ENCODE measurements around the gene CDC42BPB. TPM values are rescaled to one million over a fixed set of nuclear protein-coding genes. Genes with fewer than 3 reads are reported as not detected.

The CDC42BPB gene
- total and polyA plus RNA-seq, 2 of the 13 experiments (the other 11 are each of a cell fraction or from before 2014, with no cell fraction given) = 19.7 to 32.3 TPM

DNA sequence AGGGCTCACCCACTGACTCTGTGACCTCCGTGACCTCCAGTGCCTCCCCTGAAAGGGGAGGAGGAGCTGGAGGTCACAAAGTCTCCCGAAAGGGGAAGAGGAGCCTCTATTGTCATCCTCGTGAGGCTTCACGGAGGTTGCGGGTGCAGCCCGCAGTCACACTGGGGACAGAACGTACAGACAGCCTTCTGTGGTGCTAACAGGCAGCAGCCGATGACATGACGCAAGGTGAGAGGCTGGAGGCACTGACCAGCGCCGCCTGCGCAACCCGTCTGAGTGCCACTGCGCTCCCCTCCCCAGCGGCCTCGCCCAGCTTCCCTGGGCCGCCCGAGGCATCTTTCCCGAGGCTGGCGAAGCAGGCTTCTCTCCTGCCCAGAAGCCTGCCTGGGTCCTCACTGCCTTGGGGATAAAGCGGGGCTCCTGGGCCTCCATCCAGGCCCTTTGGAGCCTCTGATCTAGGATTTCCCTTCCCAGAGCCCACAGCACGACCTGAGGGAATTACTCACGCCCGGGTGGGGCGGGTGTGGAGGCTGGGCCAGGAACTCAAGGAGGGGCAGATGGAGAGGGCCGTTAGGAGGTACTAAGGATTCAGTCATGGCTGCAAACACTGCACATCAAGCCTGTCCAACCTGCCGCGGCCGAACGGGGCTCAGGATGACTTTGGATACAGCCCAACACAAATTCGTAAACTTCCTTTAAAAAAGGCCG is 14.3 kb upstream of the CDC42BPB start:
- intact Hi-C loops (cut with micrococcal nuclease; ENCODE audit: unreplicated experiment) = no loop called here
- H3K9ac ChIP-seq (ENCODE audit: insufficient read depth, low read depth, low read length) = peak overlapping the region; percentile 24; the same call in 1 of the 2 replicates
- no peaks in the 10 kb centered on the region for H3K36me3 ChIP-seq (replicated peaks in 1 of 2; ENCODE audit: control insufficient read depth in 1 of 2, insufficient read depth in 2 of 2, low read length in 2 of 2)
- peaks cover 5 to 42% of the 10 kb centered on the region in 2 experiments; a peak in 4 of 5 replicates for H3K27me3 ChIP-seq (ENCODE audit: control insufficient read depth in 1 of 2, insufficient read depth in 2 of 2, low read length in 2 of 2)
- peaks cover 84% of the 10 kb centered on the region for H3K4me1 ChIP-seq (ENCODE audit: insufficient read depth, low read length)
- H3K4me3 ChIP-seq (replicated peaks in 1 of 3; ENCODE audit: insufficient read depth in 1 of 3, low read depth in 2 of 3, low read length in 3 of 3) = peak overlapping the region in 2 of 3 experiments; percentile 14 to 50; a peak in 1 of 6 replicates
- H3K79me2 ChIP-seq (ENCODE audit: insufficient read depth, low read length) = no peaks in the 10 kb centered on the region
- BruUV-seq (replicated peaks) = no TSS peak
- WGBS (ENCODE audit: low lambda C conversion rate) = 40% methylated on average over 9 of the region's 32 CpGs
- CTCF ChIA-PET (ENCODE audit: low intra/inter-chr PET ratio, low total read pairs) = no interaction called here
- FAIRE-seq = no peak
- TF ChIP-seq ZNF343 (CRISPR knock-in tag; IDR thresholded peaks at IDR 0.05) (no peak), CEBPB (IDR thresholded peaks at IDR 0.05; ENCODE audit: borderline replicate concordance, low read depth, low read length) (peak; percentile 10; the same call in 1 of the 2 replicates), HNRNPLL (IDR thresholded peaks at IDR 0.05; ENCODE audit: low read depth, low read length, poor library complexity, severe bottlenecking) (peak; percentile 95), PAWR (CRISPR knock-in tag; IDR thresholded peaks at IDR 0.05; ENCODE audit: borderline replicate concordance) (no peak), HNF4G (IDR thresholded peaks at IDR 0.05; ENCODE audit: borderline replicate concordance, low read depth, low read length) (no peak), HNF4G (CRISPR knock-in tag; IDR thresholded peaks at IDR 0.05; ENCODE audit: borderline replicate concordance, low read depth) (no peak), CHD2 (IDR thresholded peaks at IDR 0.05; ENCODE audit: low read depth, low read length) (no peak), ZSCAN9 (CRISPR knock-in tag; IDR thresholded peaks at IDR 0.05; ENCODE audit: borderline replicate concordance) (no peak), ZFP90 (CRISPR knock-in tag; IDR thresholded peaks at IDR 0.05; ENCODE audit: borderline replicate concordance) (no peak), HNRNPUL1 (IDR thresholded peaks at IDR 0.05; ENCODE audit: low read depth, low read length) (no peak)
- TF ChIP-seq, protein P1, sequence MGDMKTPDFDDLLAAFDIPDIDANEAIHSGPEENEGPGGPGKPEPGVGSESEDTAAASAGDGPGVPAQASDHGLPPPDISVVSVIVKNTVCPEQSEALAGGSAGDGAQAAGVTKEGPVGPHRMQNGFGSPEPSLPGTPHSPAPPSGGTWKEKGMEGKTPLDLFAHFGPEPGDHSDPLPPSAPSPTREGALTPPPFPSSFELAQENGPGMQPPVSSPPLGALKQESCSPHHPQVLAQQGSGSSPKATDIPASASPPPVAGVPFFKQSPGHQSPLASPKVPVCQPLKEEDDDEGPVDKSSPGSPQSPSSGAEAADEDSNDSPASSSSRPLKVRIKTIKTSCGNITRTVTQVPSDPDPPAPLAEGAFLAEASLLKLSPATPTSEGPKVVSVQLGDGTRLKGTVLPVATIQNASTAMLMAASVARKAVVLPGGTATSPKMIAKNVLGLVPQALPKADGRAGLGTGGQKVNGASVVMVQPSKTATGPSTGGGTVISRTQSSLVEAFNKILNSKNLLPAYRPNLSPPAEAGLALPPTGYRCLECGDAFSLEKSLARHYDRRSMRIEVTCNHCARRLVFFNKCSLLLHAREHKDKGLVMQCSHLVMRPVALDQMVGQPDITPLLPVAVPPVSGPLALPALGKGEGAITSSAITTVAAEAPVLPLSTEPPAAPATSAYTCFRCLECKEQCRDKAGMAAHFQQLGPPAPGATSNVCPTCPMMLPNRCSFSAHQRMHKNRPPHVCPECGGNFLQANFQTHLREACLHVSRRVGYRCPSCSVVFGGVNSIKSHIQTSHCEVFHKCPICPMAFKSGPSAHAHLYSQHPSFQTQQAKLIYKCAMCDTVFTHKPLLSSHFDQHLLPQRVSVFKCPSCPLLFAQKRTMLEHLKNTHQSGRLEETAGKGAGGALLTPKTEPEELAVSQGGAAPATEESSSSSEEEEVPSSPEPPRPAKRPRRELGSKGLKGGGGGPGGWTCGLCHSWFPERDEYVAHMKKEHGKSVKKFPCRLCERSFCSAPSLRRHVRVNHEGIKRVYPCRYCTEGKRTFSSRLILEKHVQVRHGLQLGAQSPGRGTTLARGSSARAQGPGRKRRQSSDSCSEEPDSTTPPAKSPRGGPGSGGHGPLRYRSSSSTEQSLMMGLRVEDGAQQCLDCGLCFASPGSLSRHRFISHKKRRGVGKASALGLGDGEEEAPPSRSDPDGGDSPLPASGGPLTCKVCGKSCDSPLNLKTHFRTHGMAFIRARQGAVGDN (CRISPR knock-in tag; IDR thresholded peaks at IDR 0.05) = 0 out of 2 replicates have a peak, but pooled peaks have one; percentile 5
- peak overlapping the region; percentile 61 for H3K4me2 ChIP-seq (ENCODE audit: low read depth, low read length)
- no peak overlapping the region for H3K27ac ChIP-seq (ENCODE audit: extremely low read length, insufficient read depth, low read length)
- POLR2A ChIA-PET = no interaction called here
- H2AFZ ChIP-seq (ENCODE audit: low read length) = no peak overlapping the region
- DNase-seq (ENCODE audit: low spot score) = no peak
- in situ Hi-C loops (cut with HindIII; ENCODE audit: extremely low pct_ligation_motif_present, low pct_unique_long_range_greater_than_20kb) = no loop called here
- no peaks in the 10 kb centered on the region for H4K20me1 ChIP-seq (ENCODE audit: insufficient read depth, low read length)
- no peaks in the 10 kb centered on the region for H3K9me3 ChIP-seq (ENCODE audit: low read length)
- ATAC-seq = no peak
